ENCODE results near the gene SH3GL2.

DNA sequence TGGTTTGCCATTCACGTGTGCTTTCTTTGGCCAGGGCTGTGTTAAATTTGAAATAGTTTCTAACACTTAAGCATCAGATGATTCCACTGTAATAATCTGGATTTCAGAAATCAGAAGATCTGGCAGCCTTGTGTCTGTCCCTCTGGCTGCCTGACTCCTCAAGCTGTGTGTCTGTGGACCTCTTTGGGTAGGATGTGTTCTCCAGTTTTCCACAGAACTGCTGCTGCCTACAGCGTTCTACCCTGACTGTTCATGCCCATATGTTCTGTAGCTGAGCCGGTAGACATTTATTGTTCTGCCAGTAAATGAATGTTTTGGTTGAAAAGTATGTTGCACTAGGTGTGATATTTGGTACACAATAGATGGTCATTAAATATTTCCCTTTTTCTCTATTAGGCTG is 81.3 kb downstream of the SH3GL2 start:
- no peak for TF ChIP-seq CTCF (IDR thresholded peaks at IDR 0.05; ENCODE audit: low read depth, low read length, poor library complexity, severe bottlenecking)
- no peak for TF ChIP-seq EZH2phosphoT487 (IDR thresholded peaks at IDR 0.05; ENCODE audit: borderline replicate concordance, low read length)
